ENCODE measurements around the gene ADCY3.

Gene ADCY3

DNA sequence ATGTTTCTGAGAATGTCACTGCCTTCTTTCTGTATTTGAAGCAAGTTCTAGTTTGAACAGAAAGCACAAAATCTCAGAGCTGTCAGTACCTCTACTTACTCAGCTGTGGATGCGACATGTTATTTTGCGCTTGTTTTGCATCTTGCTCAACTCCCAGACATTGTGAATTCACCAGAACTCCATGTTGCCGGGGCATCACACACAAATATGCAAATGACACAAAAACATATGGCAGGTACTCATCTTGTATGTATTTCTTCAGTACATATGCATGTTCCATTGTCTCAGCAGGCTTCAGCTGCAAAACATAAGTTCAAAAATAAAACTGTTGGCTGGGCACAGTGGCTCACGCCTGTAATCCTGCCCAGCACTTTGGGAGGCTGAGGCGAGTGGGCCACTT lies 30.8 kb downstream of the ADCY3 start:
- H3K4me3 ChIP-seq (replicated peaks in 1 of 2; ENCODE audit: low read depth in 2 of 2, low read length in 2 of 2), result no peak overlapping the region
- DNase-seq (ENCODE audit: low read depth in 2 of 2), result no peak
- TF ChIP-seq, protein P1, sequence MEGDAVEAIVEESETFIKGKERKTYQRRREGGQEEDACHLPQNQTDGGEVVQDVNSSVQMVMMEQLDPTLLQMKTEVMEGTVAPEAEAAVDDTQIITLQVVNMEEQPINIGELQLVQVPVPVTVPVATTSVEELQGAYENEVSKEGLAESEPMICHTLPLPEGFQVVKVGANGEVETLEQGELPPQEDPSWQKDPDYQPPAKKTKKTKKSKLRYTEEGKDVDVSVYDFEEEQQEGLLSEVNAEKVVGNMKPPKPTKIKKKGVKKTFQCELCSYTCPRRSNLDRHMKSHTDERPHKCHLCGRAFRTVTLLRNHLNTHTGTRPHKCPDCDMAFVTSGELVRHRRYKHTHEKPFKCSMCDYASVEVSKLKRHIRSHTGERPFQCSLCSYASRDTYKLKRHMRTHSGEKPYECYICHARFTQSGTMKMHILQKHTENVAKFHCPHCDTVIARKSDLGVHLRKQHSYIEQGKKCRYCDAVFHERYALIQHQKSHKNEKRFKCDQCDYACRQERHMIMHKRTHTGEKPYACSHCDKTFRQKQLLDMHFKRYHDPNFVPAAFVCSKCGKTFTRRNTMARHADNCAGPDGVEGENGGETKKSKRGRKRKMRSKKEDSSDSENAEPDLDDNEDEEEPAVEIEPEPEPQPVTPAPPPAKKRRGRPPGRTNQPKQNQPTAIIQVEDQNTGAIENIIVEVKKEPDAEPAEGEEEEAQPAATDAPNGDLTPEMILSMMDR (IDR thresholded peaks at IDR 0.05; ENCODE audit: low read depth, low read length), result no peak

DNA sequence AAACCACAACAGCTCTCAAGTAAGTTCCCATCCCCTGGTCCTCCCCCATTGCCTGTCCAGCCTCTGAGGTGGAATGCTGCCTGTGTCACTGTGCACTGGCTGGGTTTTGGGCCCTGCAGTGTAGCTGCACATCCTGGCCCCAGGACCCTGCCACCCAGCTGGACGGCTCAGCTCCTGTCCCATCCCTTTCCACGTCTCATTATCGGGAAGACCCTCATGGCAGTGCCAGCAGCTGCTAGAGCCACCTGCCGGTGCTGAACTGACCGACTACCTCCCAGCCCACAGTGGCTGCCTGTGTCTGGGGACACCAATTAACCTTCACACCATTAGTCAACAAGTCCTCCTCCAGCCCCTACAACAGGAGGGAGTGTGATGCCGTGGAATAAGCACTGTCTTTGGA lies 31.9 kb downstream of the ADCY3 start:
- no peak for DNase-seq (ENCODE audit: low read depth in 2 of 2)
- no peak overlapping the region for H3K4me3 ChIP-seq (replicated peaks in 1 of 2; ENCODE audit: low read depth in 2 of 2, low read length in 2 of 2)
- TF ChIP-seq, protein P1 (IDR thresholded peaks at IDR 0.05; ENCODE audit: low read depth, low read length), result no peak

- no peak for DNase-seq (ENCODE audit: low read depth in 2 of 2)
- TF ChIP-seq, protein P1 (IDR thresholded peaks at IDR 0.05; ENCODE audit: low read depth, low read length), result no peak
- H3K4me3 ChIP-seq (replicated peaks in 1 of 2; ENCODE audit: low read depth in 2 of 2, low read length in 2 of 2), result no peak overlapping the region
Measured at GRCh38 chr2:24887307-24887874, 32.6 kb downstream of the ADCY3 start.

GRCh38 chr2:24886691-24887304 lies 33.2 kb downstream of the ADCY3 start:
- TF ChIP-seq, protein P1 (IDR thresholded peaks at IDR 0.05; ENCODE audit: low read depth, low read length), result no peak
- DNase-seq (ENCODE audit: low read depth in 2 of 2), result peak in 1 of 2 donors; percentile 33
- no peak overlapping the region for H3K4me3 ChIP-seq (replicated peaks in 1 of 2; ENCODE audit: low read depth in 2 of 2, low read length in 2 of 2)

DNA sequence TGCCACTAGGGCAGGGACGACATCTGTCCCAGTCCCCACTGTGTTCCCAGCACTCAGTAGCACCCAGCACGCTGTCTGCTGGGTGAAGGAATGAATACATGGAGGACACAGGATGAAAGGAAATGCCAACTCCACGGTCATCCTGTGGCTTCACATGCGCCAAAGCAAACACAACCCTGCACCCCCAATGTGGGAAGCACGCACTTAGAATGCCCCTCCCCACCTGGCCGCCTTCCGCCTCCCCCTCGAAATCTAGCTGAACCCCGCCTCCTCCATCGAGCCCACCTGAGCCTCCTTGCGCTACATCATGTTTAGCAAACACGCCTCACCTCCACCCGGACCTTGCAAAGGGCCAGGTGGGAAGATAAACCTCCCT lies 33.9 kb downstream of the ADCY3 start:
- no peak for DNase-seq (ENCODE audit: low read depth in 2 of 2)
- TF ChIP-seq, protein P1 (IDR thresholded peaks at IDR 0.05; ENCODE audit: low read depth, low read length), result no peak
- H3K4me3 ChIP-seq (replicated peaks in 1 of 2; ENCODE audit: low read depth in 2 of 2, low read length in 2 of 2), result no peak overlapping the region

DNA sequence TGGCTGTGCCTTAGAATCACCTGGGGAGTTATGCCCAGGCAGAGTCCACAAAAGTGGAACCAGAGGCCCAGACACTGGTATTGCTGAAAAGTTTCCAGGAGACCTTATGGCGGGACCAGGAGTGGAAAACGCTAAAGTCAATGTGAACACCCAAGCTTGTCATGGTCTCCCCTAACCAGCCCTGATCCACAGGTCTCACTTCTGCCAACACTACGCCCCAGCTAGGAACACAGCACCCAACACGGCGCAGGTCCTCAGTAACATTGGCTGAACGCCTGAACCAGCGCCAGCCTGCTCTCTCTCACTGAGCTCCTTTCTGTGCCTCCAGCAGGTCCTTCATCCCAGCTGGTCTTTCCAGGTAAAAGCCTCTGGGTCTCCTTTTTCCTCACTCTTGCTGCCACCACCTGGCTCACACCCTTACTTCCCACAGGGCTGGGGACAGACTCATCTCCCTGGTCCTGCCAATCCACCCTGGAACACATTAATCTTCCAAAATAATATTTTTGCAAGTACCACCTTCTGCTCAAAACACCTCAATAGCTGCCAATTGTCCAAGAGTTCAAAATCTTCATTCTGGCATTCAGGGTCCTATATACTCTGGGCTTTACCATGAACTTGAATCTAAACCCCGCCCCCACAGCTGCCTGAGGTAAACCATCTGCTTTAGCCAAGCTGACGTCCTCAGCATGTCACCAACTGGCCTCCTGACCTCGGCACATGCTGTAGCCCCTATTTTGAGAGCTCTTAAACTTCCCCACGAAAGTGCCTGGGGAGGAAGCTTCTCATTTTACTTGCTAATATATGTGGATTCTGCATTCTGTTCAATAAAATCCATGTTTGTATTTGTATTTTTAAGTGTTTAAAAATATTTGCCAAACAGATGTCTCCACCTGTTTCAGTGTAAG lies 34.6 kb downstream of the ADCY3 start:
- peak in 1 of 2 donors; percentile 17 for DNase-seq (ENCODE audit: low read depth in 2 of 2)

More for the DNA sequence above, 34.6 kb downstream of the ADCY3 start:
- TF ChIP-seq, protein P1 (IDR thresholded peaks at IDR 0.05; ENCODE audit: low read depth, low read length), result no peak
- H3K4me3 ChIP-seq (replicated peaks in 1 of 2; ENCODE audit: low read depth in 2 of 2, low read length in 2 of 2), result no peak overlapping the region

Data from cardiac fibroblast (primary cell).